Muscle of back (tissue), 13 donors: ENCODE data around the gene VSIG10. TPM values are rescaled to one million over a fixed set of nuclear protein-coding genes. Genes with fewer than 3 reads are reported as not detected.
"Not testable (repeated sequence)": the region's sequence is repeated elsewhere in the genome, so short reads cannot be mapped to it uniquely, and the experiment has no call there.

ENCODE experiments used
- DNase-seq, 3 donors: peaks; one replicate each; pipeline versions ENCODE4 v3.0.0 to v3.0.0-alpha.2; 2013
- long read RNA-seq, 9 donors: transcript quantifications; one replicate each; lab custom pipeline, GENCODE V29; 2026
- polyA plus RNA-seq, 10 donors: library from polyadenylated mRNA; unstranded; fragments of 120-200 nt; gene quantifications; one replicate each; pipeline ENCODE4 v1.2.1, GENCODE V29; 2013; ENCODE audit not compliant: insufficient read length in 10 of 10

VSIG10 gene, protein sequence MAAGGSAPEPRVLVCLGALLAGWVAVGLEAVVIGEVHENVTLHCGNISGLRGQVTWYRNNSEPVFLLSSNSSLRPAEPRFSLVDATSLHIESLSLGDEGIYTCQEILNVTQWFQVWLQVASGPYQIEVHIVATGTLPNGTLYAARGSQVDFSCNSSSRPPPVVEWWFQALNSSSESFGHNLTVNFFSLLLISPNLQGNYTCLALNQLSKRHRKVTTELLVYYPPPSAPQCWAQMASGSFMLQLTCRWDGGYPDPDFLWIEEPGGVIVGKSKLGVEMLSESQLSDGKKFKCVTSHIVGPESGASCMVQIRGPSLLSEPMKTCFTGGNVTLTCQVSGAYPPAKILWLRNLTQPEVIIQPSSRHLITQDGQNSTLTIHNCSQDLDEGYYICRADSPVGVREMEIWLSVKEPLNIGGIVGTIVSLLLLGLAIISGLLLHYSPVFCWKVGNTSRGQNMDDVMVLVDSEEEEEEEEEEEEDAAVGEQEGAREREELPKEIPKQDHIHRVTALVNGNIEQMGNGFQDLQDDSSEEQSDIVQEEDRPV
- 10 to 100 TPM in 6 of 10 donors, 1 to 10 TPM in 4; 7.4 to 14.7 (median 10.3) TPM for polyA plus RNA-seq
- long read RNA-seq, donor 1, partial matches to known transcripts, result 0 of 3 reads
- long read RNA-seq, donor 1, other reads (novel, unspliced or antisense), result 0 of 3 reads
- long read RNA-seq, donor 2, result 0 reads
- long read RNA-seq, donor 3, result 0 reads
- long read RNA-seq, donor 4, partial matches to known transcripts, result 0 of 2 reads
- long read RNA-seq, donor 4, other reads (novel, unspliced or antisense), result 0 of 2 reads
- long read RNA-seq, donor 5, partial matches to known transcripts, result 30 of 333 reads
- long read RNA-seq, donor 5, other reads (novel, unspliced or antisense), result 301 of 333 reads
- long read RNA-seq, donor 6, transcript VSIG10-213 (1 exons, 418 nt), result major isoform, 5 of 362 reads
- long read RNA-seq, donor 6, partial matches to known transcripts, result 336 of 362 reads
- long read RNA-seq, donor 6, other reads (novel, unspliced or antisense), result 21 of 362 reads
- long read RNA-seq, donor 7, partial matches to known transcripts, result 0 of 3 reads
- long read RNA-seq, donor 7, other reads (novel, unspliced or antisense), result 0 of 3 reads
- long read RNA-seq, donor 8, partial matches to known transcripts, result 0 of 2 reads
- long read RNA-seq, donor 8, other reads (novel, unspliced or antisense), result 0 of 2 reads
- long read RNA-seq, donor 9, partial matches to known transcripts, result 0 of 1 reads
- long read RNA-seq, donor 9, other reads (novel, unspliced or antisense), result 0 of 1 reads

DNA sequence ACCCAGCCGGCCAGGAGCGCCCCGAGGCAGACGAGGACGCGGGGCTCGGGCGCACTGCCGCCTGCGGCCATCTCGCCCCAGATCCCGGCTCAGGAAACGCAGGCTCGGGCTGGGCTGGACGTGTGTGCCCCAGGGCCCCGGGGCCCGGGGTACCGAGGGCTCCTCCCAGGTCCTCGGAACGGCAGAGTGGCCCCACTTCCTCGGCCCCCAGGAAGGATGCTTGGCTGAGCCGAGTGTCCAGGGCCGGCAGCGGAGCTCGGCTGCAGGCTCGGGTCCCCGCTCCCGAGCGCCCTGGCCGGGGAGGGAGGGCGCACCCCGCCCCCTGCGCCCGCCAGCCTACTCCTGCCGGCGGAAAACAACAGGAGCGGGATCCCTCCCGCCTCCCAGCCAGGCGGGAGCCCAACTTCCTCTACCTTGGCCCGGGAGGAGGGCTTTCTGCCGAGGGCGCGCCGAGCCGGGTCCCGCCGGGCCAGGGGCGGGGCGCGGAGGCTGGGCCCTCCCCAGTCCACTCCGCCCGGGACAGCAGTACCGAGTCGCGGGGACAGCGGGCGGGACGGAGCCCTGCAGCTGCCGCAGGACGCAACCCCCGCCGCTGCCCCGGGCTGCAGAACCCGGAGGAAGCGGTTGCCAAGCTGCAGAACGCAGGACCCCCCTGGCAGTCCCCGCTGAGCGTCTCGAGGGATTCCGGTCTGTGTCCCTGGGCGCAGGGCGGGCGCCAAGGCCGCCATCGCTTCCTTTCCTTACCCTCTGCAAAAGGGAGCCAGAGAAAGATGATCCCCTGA, at the start of gene VSIG10:
Gene VSIG10, minus strand, starts transcription at position 411 of the 782 bp plus-strand sequence. Its CDS starts 340 bp downstream, at position 71.
- peak; percentile 45 to 82 (median 54) for DNase-seq

DNA sequence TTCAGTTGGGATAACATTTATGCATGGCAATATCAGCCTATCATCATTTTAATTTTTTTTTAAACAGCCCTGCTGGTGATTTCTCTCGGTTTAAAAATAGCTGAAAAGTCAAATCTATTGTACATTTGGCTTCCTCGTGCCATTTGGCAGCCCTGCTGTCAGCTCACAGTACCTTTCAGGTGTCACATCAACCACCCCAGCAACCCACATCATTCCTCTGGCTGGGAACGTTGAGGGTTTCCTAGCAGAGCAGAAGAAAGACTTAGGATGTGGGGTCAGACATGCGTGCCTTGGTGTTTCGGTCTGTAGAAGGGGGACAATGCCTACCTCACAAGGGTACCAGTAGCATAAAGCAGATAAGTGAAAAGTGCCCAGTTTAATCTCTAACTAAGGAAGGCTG, 47.9 kb upstream of the VSIG10 start:
- DNase-seq, result no peak

DNA sequence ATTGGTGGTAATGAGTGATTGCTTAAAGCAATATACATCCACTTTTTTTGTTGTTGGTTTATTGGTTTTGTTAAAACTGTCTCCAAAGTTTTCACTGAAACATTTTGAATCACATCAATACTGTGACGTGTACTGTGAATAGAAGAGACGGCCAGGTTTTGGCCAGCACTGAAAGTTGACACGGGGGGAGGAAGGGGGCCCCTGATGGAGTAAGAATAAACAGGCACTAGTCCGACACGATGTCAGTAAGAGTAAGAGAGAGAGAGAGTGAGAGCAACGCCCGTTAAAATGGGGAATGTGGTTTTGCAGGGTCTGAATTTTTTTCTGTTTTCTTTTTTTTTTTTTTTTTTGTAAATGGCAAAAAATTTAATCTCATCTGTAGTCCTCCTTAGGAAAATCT, 46.8 kb upstream of the VSIG10 start:
- no peak for DNase-seq

DNA sequence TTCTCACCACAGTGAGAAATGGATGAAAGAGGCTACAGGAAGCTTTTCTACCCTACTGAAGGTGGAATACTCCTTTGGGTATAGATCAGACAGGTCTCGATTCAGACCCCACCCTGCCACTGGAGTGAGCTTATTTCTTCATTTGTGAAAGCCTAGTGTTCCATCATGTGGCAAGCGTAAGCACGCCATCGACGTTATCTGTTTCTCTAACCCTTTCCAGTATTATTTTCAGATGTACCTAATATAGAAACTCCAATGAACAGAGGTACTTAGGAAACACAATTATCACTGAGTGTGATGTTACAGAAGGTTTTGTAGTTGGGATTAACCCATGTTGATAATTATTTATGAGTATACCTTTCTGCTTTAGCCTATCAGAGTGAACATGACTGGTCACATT, 44.5 kb upstream of the VSIG10 start:
- no peak for DNase-seq

DNA sequence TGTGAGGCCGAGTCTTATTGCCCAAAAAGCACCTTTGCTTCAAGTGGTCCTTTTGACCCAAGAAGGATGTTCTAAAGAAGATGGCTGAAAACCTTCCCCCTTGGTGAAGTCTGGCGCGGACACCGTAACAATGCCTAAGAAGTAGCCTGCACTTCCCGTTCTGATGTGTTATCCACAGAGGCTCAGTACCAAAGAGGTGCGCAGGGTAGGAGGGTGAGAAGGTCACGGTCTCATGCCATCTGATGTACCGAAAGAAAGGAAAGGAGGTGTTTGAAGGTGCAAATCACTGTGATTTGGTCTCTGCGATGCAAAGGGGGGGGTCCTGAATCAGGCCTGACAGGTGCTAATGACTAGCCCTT, 42.0 kb upstream of the VSIG10 start:
- DNase-seq, result no peak

DNA sequence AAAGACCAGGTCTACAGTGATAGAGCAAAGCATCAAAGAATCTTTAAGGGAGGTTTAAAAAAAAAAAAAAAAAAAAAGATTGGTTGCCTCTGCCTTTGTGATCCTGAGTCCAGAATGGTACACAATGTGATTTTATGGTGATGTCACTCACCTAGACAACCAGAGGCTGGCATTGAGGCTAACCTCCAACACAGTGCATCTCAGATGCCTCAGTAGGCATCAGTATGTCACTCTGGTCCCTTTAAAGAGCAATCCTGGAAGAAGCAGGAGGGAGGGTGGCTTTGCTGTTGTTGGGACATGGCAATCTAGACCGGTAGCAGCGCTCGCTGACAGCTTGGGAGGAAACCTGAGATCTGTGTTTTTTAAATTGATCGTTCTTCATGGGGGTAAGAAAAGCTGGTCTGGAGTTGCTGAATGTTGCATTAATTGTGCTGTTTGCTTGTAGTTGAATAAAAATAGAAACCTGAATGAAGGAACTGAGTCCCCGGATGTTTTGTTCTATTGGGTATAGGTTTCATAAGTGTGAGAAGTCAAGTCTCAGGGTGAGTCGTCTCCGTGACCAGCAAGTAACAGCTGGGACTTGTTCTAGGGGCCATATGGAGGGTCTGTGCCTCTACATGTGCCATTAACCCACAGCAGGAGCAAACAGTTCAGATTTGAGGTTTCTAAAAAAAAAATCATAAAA, 41.4 kb upstream of the VSIG10 start:
- DNase-seq, result no peak

DNA sequence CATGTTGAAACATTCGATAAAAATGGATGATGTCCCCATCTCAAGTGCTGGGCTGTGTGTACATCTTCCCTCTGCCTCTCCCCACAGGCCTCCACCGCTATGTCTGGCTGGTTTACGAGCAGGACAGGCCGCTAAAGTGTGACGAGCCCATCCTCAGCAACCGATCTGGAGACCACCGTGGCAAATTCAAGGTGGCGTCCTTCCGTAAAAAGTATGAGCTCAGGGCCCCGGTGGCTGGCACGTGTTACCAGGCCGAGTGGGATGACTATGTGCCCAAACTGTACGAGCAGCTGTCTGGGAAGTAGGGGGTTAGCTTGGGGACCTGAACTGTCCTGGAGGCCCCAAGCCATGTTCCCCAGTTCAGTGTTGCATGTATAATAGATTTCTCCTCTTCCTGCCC, 40.7 kb upstream of the VSIG10 start:
- no peak for DNase-seq

DNA sequence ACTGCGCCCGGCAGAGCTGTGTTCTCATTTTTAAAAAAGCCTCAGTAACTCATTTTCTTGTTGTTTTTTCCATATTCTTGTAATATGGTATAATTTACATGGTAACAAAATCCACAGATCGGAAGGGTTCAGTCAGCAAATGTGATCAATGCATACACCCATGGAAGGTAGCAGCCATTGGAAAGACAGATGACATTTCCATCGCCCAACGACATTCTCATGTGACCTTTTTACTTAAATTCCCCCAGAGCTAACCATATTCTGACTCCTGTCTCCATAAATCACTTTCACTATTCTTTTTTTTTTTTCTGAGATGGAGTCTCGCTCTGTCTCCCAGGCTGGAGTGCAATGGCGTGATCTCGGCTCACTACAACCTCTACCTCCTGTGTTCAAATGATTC, 37.0 kb upstream of the VSIG10 start:
- no peak for DNase-seq

DNA sequence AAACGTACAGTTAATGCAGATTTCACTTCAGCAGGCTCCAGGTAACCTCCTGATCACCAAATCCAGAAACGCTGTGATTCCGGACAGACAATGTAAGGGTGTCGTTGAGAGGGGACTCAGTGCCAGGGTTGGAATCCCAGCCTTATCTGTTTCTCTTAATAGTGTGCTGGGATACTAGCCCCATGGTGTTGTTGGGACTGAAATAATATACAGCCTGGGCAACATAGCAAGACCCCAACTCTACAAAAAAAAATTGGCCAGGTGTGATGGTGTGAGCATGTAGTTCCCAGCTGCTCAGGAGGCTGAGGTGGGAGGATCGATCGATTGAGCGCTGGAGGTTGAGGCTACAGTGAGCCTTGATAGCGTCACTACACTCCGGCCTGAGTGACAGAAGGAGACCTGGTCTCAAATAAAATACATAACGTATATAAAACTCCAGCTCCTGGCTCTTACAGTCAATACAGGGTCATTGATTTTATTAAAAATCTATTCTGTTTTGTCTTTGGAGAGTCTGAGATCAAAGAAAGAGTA, 33.4 kb upstream of the VSIG10 start:
- peak in 1 of 3 donors; percentile 17 for DNase-seq

DNA sequence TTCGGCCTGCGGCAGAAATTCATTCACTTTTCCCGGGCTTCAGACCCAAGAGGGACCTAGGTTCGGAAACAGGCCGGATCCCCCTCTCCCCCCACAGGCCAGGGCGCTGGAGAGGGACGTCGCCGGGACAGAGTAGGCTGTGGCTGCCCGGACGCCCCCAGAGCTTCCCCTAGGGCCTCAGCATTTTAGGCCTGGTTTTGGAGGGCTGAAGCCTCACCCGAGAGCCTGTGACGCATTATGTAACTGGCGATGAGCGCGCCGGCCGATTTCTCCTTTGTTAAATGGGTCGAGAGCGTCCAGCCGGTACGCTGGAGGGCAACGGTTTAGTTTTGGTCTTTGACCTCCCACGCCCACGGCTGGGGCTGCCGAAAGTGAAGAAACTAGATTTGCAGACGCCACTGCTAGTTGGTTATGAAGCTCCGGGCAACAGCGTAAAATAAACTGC, 32.8 kb upstream of the VSIG10 start:
- peak; percentile 16 to 70 (median 31) for DNase-seq

DNA sequence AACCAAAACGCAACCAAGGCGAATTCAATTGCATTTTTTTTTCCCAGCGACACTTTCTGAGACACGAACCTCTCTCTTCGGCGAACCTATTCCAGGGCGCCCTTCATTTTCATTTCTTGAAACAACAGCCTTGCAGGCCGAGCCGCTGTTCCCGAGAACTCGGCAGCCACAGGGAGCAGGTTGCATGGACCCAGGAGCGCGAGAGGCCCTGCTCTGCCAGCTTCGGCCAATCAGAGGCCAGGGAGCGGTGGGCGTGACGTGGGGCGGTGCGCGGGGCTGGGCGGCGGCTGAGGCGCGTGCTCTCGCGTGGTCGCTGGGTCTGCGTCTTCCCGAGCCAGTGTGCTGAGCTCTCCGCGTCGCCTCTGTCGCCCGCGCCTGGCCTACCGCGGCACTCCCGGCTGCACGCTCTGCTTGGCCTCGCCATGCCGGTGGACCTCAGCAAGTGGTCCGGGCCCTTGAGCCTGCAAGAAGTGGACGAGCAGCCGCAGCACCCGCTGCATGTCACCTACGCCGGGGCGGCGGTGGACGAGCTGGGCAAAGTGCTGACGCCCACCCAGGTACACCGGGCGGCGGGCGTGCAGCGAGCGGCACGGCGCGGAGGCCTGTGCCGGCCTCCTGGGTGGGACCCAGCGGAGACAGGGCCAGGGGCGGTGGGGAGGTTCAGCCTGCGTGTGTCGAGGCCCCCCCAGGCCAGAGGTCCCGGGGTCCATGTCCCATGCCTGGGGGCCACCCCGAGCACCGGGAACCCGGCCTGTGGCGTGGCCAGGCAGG, 32.2 kb upstream of the VSIG10 start, which contains the start of gene PEBP1:
Gene PEBP1, plus strand, starts transcription at position 337 of the 771 bp plus-strand sequence. Its CDS starts 86 bp downstream, at position 423.
- DNase-seq, result peak; percentile 89 to 97 (median 94)

DNA sequence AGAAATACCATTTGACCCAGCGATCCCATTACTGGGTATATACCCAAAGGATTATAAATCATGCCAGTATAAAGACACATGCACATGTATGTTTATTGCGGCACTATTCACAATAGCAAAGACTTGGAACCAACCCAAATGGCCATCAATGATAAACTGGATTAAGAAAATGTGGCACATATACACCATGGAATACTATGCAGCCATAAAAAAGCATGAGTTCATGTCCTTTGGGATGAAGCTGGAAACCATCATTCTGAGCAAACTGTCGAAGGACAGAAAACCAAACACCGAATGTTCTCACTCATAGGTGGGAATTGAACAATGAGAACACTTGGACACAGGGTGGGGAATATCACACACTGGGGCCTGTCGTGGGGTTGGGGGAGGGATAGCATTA, 25.6 kb upstream of the VSIG10 start:
- not testable (repeated sequence) for DNase-seq

DNA sequence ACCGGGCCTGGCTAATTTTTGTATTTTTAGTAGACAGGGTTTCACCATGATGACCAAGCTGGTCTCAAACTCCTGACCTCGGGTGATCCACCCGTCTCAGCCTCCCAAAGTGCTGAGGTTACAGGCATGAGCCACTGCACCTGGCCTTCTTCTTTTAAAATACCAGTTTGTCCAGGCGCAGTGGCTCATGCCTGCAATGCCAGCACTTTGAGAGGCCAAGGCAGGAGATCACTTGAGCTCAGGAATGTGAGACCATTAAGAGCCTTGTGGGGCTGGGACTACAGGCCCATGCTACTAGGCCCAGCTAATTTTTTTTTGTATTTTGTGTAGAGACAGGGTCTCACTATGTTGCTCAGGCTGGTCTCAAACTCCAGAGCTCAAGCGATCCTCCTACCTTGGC, 24.1 kb upstream of the VSIG10 start:
- DNase-seq, result no peak

DNA sequence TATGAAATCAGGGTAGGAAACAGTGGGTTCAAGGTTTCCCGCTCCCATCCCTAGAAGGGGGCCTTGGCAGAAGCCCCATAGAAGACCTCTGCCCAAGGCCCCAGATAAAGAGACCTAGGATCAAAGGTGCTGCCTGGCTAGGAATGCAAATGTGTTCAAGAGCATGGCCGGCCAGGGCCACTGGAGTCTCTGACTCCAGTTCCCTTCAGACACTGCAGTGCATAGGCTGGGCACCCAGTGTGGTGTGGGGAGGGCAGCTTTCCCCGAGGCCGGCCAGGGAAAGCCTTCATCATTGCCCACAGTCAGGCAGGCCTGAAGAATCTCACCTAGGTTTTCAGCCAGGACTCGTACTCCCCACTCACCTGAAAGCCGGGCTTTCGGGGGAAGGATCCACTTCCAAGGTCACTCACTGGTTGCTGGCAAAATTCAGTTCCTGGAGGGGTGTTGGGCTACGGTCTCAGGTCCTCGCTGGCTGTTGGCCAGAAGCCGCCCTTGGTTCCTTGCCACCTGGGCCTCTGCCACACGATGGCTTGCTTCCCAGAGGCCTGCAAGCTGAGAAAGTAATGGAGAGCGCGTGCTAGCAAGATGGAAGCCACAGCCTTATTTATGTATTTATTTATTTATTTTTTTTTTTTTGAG, 22.4 kb upstream of the VSIG10 start:
- no peak for DNase-seq

DNA sequence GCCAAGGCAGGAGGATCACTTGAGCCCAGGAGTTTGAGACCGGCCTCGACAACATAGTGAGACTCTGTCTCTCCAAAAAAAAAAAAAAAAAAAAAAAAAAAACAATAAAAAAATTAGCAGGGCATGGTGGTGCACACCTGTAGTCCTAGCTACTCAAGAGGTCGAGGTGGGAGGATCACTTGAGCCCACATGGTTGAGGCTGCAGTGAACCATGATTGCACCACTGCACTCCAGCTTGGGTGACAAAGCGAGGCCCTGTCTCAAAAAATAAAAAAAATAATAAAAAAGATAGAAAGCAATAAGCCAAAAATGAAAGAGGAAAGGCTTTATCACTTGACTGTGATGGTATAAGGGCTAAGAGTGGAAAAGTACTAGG, 21.9 kb upstream of the VSIG10 start:
- no peak for DNase-seq

DNA sequence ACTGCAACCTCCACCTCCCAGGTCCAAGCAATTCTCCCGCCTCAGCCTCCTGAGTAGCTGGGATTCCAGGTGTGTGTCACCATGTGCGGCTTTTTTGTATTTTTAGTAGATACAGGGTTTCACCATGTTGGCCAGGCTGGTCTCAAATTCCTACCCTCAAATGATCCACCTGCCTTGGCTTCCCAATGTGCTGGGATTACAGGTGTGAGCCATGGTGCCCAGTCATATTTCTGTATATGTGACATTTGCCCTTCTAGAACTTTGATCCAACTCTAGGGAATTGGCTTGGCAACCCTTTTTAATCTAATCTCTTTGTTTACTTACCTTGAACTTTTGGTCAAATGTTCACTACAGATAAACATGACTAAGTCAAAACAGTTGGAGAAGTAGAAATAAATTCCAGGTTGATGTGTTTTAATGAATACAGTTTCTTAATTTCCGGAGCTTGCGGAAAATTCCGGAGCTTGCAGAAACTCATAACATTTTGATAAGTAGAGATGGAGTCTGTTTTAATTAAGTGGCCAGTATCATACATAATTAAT, 20.6 kb upstream of the VSIG10 start:
- no peak for DNase-seq

DNA sequence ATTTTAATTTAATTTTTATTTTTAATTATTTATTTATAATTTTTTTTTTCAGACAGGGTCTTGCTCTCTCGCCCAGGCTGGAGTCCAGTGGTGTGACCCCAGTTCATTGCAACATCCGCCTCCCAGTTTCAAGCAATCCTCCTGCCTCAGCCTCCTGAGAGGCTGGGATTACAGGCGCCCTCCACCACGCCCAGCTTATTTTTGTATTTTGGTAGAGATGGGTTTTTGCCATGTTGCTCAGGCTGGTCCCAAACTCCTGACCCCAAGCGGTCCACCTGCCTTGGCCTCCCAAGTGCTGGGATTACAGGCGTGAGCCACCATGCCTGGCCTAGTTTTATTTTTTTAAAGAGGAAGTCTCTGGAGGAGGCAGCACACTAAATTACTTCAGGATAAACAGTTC, 18.5 kb upstream of the VSIG10 start:
- no peak for DNase-seq

DNA sequence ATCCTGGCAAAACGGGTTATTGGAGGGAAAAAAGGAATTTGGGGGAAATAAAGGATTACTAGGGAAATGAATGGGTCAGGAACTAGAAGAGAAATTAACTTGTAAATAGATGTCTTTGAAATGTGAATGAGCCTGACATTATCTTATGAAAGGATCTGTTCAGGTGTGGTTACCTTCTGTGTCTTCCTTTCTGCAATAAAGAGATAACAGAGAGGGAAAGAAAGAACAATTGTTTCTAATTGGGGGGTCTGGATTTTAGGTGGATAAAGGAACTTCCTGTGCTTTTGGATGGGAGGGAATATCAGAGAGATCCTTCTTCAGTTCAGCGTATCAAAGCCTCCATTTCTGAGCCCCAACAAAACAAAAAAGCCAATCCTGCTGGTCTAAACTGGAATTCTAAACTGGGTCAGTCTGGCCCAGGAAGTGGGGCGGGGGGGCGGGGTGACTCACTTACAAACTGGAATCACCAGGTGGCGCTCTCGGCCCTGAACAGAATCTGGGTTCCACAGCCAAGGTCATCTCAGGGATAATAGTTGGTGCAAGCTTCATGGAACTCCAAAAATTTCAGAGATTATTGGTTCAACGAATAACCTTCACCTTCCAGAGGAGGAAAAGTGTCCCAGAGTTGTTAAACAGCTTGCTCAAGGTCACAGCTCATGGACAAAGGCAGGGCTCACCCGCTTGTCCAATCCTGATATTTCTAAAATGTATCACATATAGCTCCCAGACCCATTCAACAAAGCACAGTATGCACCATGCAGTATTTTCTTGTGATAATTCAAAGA, 17.0 kb upstream of the VSIG10 start:
- peak; percentile 45 to 63 (median 55) for DNase-seq
